ENCODE results near the gene FAM149A.

The FAM149A gene

GRCh38 chr4:186205156-186205555, 100.7 kb downstream of the FAM149A start:
- H3K27me3 ChIP-seq (replicated peaks in 2 of 5; ENCODE audit: control insufficient read depth in 4 of 5, insufficient read depth in 5 of 5, low read length in 4 of 5): no peaks in the 10 kb centered on the region
- ChIA-PET POLR2A (no interaction called here), CTCF (interaction anchor here (1.1 kb wide), 1 partner anchor 9 kb away, joined by 4 read pairs; no protein-coding TSS in a partner anchor)
- WGBS (ENCODE audit: insufficient coverage): 93% methylated on average over 6 of the region's 8 CpGs
- peaks cover 3 to 17% (median 12%) of the 10 kb centered on the region in 5 experiments for H3K9me3 ChIP-seq (ENCODE audit: control extremely low read depth in 1 of 5, control insufficient read depth in 4 of 5, insufficient read depth in 2 of 5, low read depth in 1 of 5, low read length in 4 of 5)
- DNase-seq: no peak
- peak overlapping the region in 1 of 7 experiments; percentile 83 for H3K4me3 ChIP-seq (ENCODE audit: control insufficient read depth in 1 of 7, extremely low read depth in 1 of 7, insufficient read depth in 4 of 7, low read depth in 2 of 7, low read length in 6 of 7)
- H3K4me1 ChIP-seq (ENCODE audit: control extremely low read depth in 1 of 4, control insufficient read depth in 4 of 4, insufficient read depth in 4 of 4, low read length in 3 of 4): peaks cover 0 to 3% (median 0%) of the 10 kb centered on the region in 4 experiments
- no peak overlapping the region for H3K27ac ChIP-seq (ENCODE audit: insufficient read depth in 1 of 2, low read depth in 1 of 2, low read length in 2 of 2, poor library complexity in 1 of 2, severe bottlenecking in 2 of 2)
- peaks cover 3 to 20% (median 10%) of the 10 kb centered on the region in 4 experiments for H3K36me3 ChIP-seq (ENCODE audit: control insufficient read depth in 4 of 4, insufficient read depth in 4 of 4, low read length in 3 of 4)

- ChIA-PET CTCF (no interaction called here), POLR2A (no interaction called here)
- Histone ChIP-seq H3K36me3 (ENCODE audit: control insufficient read depth in 4 of 4, insufficient read depth in 4 of 4, low read length in 3 of 4) (no peaks in the 10 kb centered on the region), H3K27me3 (replicated peaks in 2 of 5; ENCODE audit: control insufficient read depth in 4 of 5, insufficient read depth in 5 of 5, low read length in 4 of 5) (no peaks in the 10 kb centered on the region), H3K4me1 (ENCODE audit: control extremely low read depth in 1 of 4, control insufficient read depth in 4 of 4, insufficient read depth in 4 of 4, low read length in 3 of 4) (no peaks in the 10 kb centered on the region), H3K4me3 (ENCODE audit: control insufficient read depth in 1 of 7, extremely low read depth in 1 of 7, insufficient read depth in 4 of 7, low read depth in 2 of 7, low read length in 6 of 7) (no peak overlapping the region), H3K27ac (ENCODE audit: insufficient read depth in 1 of 2, low read depth in 1 of 2, low read length in 2 of 2, poor library complexity in 1 of 2, severe bottlenecking in 2 of 2) (no peak overlapping the region), H3K9me3 (ENCODE audit: control extremely low read depth in 1 of 5, control insufficient read depth in 4 of 5, insufficient read depth in 2 of 5, low read depth in 1 of 5, low read length in 4 of 5) (no peaks in the 10 kb centered on the region)
- DNase-seq: no peak
- WGBS (ENCODE audit: insufficient coverage): 96% methylated on average over 7 of the region's 8 CpGs
Measured at GRCh38 chr4:186216465-186217024, 112.0 kb downstream of the FAM149A start.

GRCh38 chr4:186217733-186218293, 113.3 kb downstream of the FAM149A start:
- no peaks in the 10 kb centered on the region for H3K36me3 ChIP-seq (ENCODE audit: control insufficient read depth in 4 of 4, insufficient read depth in 4 of 4, low read length in 3 of 4)
- no peaks in the 10 kb centered on the region for H3K4me1 ChIP-seq (ENCODE audit: control extremely low read depth in 1 of 4, control insufficient read depth in 4 of 4, insufficient read depth in 4 of 4, low read length in 3 of 4)
- H3K4me3 ChIP-seq (ENCODE audit: control insufficient read depth in 1 of 7, extremely low read depth in 1 of 7, insufficient read depth in 4 of 7, low read depth in 2 of 7, low read length in 6 of 7): no peak overlapping the region
- DNase-seq: no peak
- H3K27ac ChIP-seq (ENCODE audit: insufficient read depth in 1 of 2, low read depth in 1 of 2, low read length in 2 of 2, poor library complexity in 1 of 2, severe bottlenecking in 2 of 2): no peak overlapping the region
- no peaks in the 10 kb centered on the region for H3K9me3 ChIP-seq (ENCODE audit: control extremely low read depth in 1 of 5, control insufficient read depth in 4 of 5, insufficient read depth in 2 of 5, low read depth in 1 of 5, low read length in 4 of 5)
- ChIA-PET CTCF (no interaction called here), POLR2A (no interaction called here)
- H3K27me3 ChIP-seq (replicated peaks in 2 of 5; ENCODE audit: control insufficient read depth in 4 of 5, insufficient read depth in 5 of 5, low read length in 4 of 5): no peaks in the 10 kb centered on the region
- 67% methylated on average over 1 of the region's 1 CpG for WGBS (ENCODE audit: insufficient coverage)

- H3K4me1 ChIP-seq (ENCODE audit: control extremely low read depth in 1 of 4, control insufficient read depth in 4 of 4, insufficient read depth in 4 of 4, low read length in 3 of 4): no peaks in the 10 kb centered on the region
- H3K27me3 ChIP-seq (replicated peaks in 2 of 5; ENCODE audit: control insufficient read depth in 4 of 5, insufficient read depth in 5 of 5, low read length in 4 of 5): no peaks in the 10 kb centered on the region
- POLR2A ChIA-PET: no interaction called here
- H3K4me3 ChIP-seq (ENCODE audit: control insufficient read depth in 1 of 7, extremely low read depth in 1 of 7, insufficient read depth in 4 of 7, low read depth in 2 of 7, low read length in 6 of 7): no peak overlapping the region
- no peak for DNase-seq
- H3K27ac ChIP-seq (ENCODE audit: insufficient read depth in 1 of 2, low read depth in 1 of 2, low read length in 2 of 2, poor library complexity in 1 of 2, severe bottlenecking in 2 of 2): no peak overlapping the region
- 100% methylated on average over 1 of the region's 1 CpG for WGBS (ENCODE audit: insufficient coverage)
- peaks cover 0 to 7% (median 3%) of the 10 kb centered on the region in 5 experiments for H3K9me3 ChIP-seq (ENCODE audit: control extremely low read depth in 1 of 5, control insufficient read depth in 4 of 5, insufficient read depth in 2 of 5, low read depth in 1 of 5, low read length in 4 of 5)
- H3K36me3 ChIP-seq (ENCODE audit: control insufficient read depth in 4 of 4, insufficient read depth in 4 of 4, low read length in 3 of 4): no peaks in the 10 kb centered on the region
- CTCF ChIA-PET: no interaction called here
Measured at GRCh38 chr4:186221624-186222023, 117.1 kb downstream of the FAM149A start.
